Mononuclear cell (primary cell): ENCODE data around the gene GLIS1. TPM values are rescaled to one million over a fixed set of nuclear protein-coding genes. Genes with fewer than 3 reads are reported as not detected.

Experiments
- H3K27me3 ChIP-seq: 2 replicates; pipeline ENCODE4 v1.6.0; 2011; ENCODE audit warnings: low read length, control low read depth; ENCODE audit not compliant: insufficient read depth
- H3K4me1 ChIP-seq: 2 replicates; pipeline ENCODE4 v1.5.1; 2011; ENCODE audit warnings: mild to moderate bottlenecking, low read length, control low read depth; ENCODE audit not compliant: insufficient read depth
- H3K4me3 ChIP-seq: 2 replicates; pipeline ENCODE4 v1.5.1; 2011; ENCODE audit warnings: mild to moderate bottlenecking, low read length, moderate library complexity
- H3K9me3 ChIP-seq: 2 replicates; pipeline ENCODE4 v1.5.1; 2011; ENCODE audit warnings: low read depth, mild to moderate bottlenecking, control low read depth, low read length
- total RNA-seq: library from RNA; depleted of rRNA; stranded (reverse); fragments of >200 nt; gene quantifications from one replicate; pipeline ENCODE4 v1.2.3, GENCODE V29; 2012

The GLIS1 gene
- total RNA-seq, 1 donor: not detected

DNA sequence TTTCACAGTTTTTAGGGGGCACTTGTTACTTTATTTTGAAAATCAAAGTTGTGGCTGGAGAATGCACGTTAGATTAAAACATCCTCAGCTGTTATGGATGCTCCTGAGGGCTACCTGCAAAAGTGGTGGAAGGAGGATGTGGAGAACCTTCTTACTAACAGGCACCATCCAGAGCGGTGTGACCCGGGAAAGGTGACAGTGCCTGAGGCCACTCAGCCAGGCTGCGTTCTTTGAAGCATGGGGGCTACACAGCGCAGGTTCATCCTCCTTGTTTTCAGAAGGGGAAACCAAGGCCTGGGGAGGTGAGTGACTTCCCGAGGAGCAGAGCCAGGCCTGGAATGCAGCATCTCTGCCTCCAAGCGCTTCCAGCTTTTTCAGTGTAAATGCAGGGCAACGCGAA is 255.8 kb downstream of the GLIS1 start:
- no peaks in the 10 kb centered on the region for H3K4me1 ChIP-seq
- no peaks in the 10 kb centered on the region for H3K9me3 ChIP-seq
- no peaks in the 10 kb centered on the region for H3K27me3 ChIP-seq
- no peak overlapping the region for H3K4me3 ChIP-seq

DNA sequence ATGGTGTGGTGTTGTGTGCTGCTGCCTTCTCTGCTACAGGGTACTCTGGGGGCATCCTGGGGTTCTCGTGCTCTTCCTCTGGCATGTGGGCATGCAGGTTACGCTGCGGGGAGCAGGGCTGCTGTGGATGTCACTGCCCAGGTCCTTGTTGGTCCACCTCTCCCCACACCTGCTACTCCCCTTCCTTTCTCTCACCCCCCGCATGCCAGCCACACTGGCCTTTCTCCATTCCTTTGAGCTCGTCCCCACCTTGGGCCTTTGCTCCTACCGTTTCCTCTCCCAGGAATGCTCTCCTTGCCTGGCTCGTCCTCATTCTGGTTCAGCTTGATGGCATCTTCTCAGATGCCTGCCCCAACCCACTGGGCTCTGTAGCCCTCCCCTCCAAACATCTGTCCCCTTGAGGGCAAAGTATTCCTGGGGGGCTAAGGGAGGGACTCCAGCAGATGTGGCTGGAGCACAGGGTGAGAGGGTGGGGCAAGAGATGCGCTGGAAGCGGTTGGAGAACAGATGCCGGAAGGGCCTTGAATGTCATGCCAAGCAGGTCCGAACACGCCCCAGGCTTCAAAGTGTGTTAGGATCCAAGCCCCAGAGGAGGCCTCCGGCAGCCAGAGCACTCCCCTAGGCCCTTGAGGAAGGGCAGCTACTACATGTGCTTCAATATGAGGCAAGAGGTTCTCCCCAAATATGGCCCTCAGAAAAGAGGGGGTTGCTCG is 256.4 kb downstream of the GLIS1 start:
- no peaks in the 10 kb centered on the region for H3K4me1 ChIP-seq
- H3K4me3 ChIP-seq: no peak overlapping the region
- no peaks in the 10 kb centered on the region for H3K27me3 ChIP-seq
- no peaks in the 10 kb centered on the region for H3K9me3 ChIP-seq

DNA sequence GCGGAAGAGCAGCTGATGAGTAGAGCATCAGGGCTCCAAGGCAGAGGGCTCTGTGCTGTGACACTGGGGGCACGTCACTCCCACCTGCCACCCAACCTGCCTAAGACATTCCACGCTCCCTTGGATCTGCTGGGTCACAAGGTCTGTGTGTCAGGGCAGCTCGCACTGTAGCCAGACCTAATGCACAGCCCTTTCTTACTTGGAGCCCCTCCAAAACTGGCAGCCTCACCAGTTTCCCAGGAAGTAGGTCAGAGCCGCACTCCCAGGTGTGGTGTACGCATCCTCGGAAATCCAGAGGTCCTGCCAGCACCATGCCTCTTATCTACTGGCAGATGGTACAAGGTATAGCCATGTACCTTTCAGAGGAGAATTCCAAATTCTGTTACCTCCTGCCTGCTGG is 257.5 kb downstream of the GLIS1 start:
- no peaks in the 10 kb centered on the region for H3K27me3 ChIP-seq

DNA sequence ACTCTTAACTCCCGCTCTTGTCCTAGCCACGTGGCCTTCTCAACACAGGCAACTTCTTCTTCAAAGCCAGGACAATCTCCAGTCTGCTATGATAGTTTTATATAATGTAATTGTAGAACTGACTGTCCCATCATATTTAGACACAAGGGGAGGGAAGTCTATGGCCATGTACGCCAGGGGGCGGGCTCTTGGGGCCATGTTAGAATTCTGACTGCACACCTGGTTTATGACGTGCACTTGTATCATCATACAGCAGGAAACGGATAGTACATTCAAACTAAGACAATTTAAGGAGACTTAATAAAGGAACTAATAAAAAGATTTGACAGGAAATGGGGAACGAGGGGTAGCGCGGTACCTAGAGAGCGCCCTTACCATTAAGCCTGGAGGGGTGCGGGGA is 258.3 kb downstream of the GLIS1 start:
- H3K27me3 ChIP-seq: no peaks in the 10 kb centered on the region
- H3K9me3 ChIP-seq: no peaks in the 10 kb centered on the region
- no peaks in the 10 kb centered on the region for H3K4me1 ChIP-seq
- no peak overlapping the region for H3K4me3 ChIP-seq

More for the DNA sequence above, 257.5 kb downstream of the GLIS1 start:
- Histone ChIP-seq H3K4me3 (no peak overlapping the region), H3K4me1 (no peaks in the 10 kb centered on the region), H3K9me3 (no peaks in the 10 kb centered on the region)

DNA sequence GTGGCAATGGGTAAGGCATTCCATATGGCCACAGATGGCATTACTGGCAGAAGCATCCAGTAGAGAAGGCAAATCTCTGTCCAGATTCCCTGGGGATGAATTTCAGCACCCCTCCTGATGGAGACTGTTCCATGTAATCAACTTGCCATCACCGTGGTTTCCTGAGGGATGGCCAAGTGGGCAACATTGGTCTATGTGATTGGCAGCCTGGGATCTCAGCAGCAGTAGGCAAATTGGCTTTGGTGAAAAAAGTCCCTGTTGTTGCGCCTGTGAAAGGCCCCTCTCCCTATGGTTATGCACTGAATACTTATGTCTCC is 260.5 kb downstream of the GLIS1 start:
- H3K4me1 ChIP-seq: no peaks in the 10 kb centered on the region
- no peaks in the 10 kb centered on the region for H3K27me3 ChIP-seq
- H3K4me3 ChIP-seq: no peak overlapping the region
- no peaks in the 10 kb centered on the region for H3K9me3 ChIP-seq

DNA sequence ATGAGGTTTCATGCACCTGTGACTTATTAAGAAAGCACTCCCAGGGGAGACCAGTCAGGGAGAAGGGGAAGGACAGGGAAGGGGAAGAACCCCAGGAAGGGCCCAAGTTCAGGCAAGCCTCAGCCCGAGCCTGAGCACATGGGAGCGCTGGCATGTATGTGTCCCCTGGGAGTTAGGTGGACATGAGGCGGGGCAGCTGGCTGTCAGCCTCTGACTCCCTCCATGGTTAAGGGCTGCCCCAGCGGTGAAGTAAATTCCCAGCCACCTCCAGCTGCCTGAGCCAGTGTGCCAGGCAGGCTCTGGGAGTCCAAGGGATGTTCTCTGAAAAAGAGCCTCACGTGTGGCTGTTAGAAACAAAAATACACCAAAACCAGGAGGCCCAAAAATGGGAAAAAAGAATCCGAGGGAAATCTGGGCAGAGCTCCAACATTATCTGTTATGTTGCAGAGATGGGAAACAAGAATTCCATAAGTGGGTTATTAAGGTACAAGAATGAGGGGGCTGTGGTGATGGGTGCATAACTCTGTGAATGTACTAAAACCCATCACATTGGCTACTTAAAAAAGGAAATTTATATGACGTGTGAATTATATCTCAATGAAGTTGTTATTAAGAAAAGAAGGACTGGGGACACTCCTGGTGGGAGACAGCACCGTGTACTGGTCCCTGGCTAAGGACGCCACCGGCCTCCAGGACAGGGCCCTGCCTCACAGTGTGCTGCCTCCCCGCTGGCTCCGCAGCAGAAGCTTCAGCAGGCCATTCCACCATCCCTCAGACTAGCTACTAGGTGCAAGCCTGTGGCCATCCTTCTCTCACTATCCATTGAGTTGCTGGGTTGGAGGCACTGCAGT is 261.1 kb downstream of the GLIS1 start:
- no peaks in the 10 kb centered on the region for H3K9me3 ChIP-seq
- no peaks in the 10 kb centered on the region for H3K27me3 ChIP-seq
- no peaks in the 10 kb centered on the region for H3K4me1 ChIP-seq
- H3K4me3 ChIP-seq: no peak overlapping the region

DNA sequence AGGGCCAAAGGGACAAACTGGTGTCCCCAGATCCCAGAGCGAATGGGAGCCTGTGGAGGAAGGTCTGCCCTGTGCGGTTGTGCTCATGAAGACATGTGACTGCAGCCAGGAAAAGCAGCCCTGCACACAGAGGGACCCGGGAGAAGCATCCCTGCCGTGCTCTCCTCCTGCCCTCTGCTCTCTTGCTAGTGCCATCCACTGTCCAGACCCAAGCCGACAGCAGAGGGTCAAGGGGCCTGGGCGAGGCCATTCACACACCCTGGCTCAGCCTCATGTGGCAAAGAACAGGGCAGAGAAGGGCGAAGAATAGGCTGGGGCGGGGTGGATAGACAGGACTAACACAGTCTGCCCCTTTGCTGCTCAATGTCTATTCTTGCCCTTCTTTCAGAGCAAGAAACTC is 262.4 kb downstream of the GLIS1 start:
- Histone ChIP-seq H3K9me3 (no peaks in the 10 kb centered on the region), H3K27me3 (no peaks in the 10 kb centered on the region), H3K4me3 (no peak overlapping the region), H3K4me1 (no peaks in the 10 kb centered on the region)

DNA sequence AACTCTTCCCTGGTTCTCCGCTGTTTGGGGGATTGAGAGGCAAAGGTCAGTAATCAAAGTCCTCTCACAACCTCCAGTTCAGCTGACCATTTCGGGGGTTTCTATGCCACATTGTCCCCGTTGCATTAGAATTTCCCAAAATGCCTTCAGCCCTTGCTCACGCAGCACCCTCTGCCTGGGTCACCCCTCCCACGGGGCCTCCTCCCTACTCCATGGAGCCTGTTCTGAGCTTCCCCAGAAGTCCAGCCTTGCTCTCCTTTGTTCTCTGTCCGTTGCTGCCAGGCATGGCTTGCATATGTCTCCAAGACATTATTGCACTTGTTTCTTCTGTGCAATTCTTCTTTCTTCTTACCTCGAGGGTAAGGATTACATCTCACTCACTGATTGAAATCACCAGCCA is 263.3 kb downstream of the GLIS1 start:
- H3K4me1 ChIP-seq: no peaks in the 10 kb centered on the region
- H3K9me3 ChIP-seq: no peaks in the 10 kb centered on the region
- no peaks in the 10 kb centered on the region for H3K27me3 ChIP-seq
- H3K4me3 ChIP-seq: no peak overlapping the region

DNA sequence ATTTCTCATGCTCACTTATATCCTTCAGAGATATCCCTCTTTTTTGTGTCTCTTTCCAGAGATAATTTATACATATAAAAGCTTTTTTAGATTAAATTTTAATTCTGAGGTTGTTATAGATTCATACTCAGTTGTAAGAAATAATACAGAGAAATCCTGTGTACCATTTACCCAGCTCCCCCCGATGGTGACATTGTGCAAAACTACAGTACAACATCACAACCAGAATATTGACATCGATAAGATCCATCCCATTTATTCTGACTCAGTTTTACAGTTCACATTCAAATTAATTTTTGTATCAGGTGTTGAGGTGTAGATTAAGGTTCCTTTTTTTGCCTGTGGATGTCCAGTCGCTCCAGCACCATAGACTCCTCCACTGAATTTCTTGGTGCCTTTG is 265.5 kb downstream of the GLIS1 start:
- Histone ChIP-seq H3K9me3 (no peaks in the 10 kb centered on the region), H3K4me3 (no peak overlapping the region), H3K27me3 (no peaks in the 10 kb centered on the region), H3K4me1 (no peaks in the 10 kb centered on the region)

DNA sequence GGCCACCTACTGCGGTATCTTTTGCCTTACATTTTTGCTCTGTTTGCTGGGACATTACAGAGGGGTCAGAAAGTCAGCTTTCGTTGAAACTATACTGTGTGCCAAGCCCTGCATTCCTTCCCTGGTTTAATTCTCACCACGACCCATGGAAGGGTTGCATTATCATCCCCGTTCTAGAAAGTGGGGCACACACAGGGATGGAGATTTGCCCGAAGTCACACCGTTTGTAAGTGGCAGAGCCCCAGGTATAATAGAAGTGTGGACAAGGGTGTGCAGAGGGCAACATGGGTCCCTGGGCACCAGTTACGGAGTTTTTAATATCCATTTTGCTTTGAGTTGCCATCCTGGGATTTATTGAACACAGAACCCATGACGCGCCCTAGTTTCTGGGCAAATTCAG is 268.0 kb downstream of the GLIS1 start:
- Histone ChIP-seq H3K4me3 (no peak overlapping the region), H3K27me3 (no peaks in the 10 kb centered on the region), H3K4me1 (no peaks in the 10 kb centered on the region), H3K9me3 (no peaks in the 10 kb centered on the region)

DNA sequence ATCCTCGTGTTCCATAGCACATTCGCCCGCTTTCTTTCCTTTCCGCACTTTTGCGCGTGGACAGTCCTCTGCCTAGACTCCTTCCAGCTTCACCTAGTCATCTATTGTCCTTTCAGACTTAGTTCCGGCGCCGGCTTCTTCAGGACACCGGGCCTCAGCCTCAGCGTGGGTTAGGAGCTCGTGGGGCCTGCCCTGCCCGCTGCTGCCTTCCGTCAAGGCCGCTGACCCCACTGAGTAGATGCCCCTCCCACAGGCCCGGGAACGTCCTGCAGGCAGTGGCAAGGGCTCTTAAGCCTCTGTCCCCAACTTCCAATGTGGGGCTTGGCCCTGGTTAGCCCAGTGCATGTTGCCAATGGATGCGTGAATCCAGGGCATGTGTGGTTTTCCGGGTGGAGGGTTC is 268.4 kb downstream of the GLIS1 start:
- Histone ChIP-seq H3K27me3 (no peaks in the 10 kb centered on the region), H3K4me1 (no peaks in the 10 kb centered on the region), H3K9me3 (no peaks in the 10 kb centered on the region), H3K4me3 (no peak overlapping the region)

DNA sequence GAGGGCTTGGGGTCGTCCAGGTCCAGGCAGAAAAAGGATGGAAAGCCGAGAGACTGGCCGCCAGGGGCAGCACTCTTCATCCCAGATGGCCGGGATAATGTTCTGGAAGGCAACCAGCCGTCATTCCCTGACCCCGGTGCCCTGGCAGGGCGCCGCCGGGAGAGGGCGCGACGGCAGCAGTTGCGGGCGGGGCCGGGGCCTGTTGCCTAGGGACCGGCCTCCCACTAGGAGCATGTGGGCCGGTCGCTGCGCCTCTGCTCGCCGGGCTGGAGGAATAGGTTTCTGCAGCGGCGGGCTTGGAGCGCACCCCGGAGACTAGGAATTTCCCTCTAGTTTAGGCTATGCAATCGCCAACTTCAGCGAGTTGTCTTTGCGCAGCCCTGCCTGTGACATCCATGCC is 268.8 kb downstream of the GLIS1 start:
- no peaks in the 10 kb centered on the region for H3K27me3 ChIP-seq
- no peaks in the 10 kb centered on the region for H3K4me1 ChIP-seq
- H3K9me3 ChIP-seq: no peaks in the 10 kb centered on the region
- no peak overlapping the region for H3K4me3 ChIP-seq

DNA sequence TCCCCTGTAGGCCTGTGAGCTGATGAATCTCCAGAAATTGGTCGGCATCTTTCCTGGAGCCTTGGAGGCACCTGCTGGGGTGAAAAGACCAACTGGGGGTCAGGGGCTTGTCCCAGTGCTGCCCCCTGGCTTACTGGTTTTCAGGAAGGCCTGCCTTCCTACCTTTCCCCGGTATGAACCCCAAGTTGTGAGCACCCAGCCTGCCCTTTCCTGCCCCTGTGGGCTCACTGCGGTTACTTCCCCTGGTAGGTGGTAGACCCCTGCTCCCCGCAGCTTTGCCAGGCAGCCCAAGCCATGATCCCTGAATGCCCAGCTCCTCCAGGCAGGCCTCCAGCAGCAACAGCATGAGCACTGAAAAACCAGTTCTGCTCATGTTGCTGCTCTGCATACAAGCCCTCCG is 269.6 kb downstream of the GLIS1 start:
- no peaks in the 10 kb centered on the region for H3K9me3 ChIP-seq
- H3K4me1 ChIP-seq: no peaks in the 10 kb centered on the region
- H3K4me3 ChIP-seq: no peak overlapping the region
- H3K27me3 ChIP-seq: no peaks in the 10 kb centered on the region

DNA sequence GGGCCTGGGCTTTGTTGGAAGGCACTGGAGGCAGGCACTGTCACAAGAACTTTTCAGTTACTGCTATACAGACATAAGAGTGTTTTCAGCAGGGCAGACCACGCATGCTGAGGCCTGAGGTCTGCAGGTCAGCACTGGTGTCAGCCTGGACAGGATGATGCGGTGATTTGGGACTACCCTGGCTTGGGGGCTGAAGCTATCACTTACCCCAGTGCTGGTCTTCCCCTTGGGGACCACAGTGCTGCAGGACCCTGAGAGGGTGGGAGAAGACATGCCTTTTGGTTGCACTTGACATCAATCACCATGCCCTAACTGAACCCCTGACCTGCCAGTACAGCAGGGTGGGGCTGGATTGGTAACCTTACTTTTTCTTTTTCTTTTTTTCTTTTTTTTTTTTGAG is 270.6 kb downstream of the GLIS1 start:
- H3K4me3 ChIP-seq: no peak overlapping the region
- H3K27me3 ChIP-seq: no peaks in the 10 kb centered on the region
- H3K4me1 ChIP-seq: no peaks in the 10 kb centered on the region
- H3K9me3 ChIP-seq: no peaks in the 10 kb centered on the region

DNA sequence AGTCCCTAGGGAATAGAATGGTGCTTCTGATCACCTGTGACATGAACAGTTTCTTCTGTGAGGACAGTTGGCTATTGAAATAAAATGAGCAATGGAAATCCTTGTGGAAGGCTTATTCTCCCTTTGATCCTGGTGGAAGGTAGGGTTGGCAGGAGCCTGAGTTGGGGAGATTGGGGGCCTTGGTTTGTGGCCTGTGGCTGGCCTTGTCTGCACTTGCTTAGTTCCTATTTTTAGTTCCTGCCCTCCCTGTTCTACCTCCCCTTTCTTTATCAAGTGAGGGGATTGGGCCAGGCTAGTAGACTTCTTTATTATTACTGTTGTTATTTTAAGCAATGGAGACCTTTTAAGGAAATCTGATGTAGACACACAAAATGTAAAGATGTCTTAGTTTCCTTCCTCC is 271.6 kb downstream of the GLIS1 start:
- Histone ChIP-seq H3K4me3 (no peak overlapping the region), H3K27me3 (no peaks in the 10 kb centered on the region), H3K9me3 (no peaks in the 10 kb centered on the region), H3K4me1 (no peaks in the 10 kb centered on the region)
